Measurements from ENCODE around the gene UPF2.

UPF2 gene

DNA sequence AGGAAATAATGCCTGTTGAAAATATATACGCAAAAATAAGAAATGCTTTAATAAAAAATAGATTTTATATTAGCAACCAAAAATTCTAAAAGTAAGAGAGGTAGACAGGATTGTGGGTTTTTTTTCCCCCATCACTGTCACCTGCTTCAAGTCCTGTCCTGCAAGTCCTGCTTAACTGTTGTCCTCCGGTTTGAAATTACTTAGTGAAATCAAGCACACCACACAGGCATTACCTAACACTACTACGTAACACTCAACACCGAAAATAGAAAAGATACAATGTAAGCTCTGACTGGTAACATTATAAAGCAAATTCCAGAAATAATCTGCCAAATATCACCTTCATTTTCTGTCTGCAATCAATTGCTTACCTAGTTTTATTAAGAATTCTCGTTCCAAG, 90.9 kb downstream of the UPF2 start:
- FAIRE-seq, result no peak

DNA sequence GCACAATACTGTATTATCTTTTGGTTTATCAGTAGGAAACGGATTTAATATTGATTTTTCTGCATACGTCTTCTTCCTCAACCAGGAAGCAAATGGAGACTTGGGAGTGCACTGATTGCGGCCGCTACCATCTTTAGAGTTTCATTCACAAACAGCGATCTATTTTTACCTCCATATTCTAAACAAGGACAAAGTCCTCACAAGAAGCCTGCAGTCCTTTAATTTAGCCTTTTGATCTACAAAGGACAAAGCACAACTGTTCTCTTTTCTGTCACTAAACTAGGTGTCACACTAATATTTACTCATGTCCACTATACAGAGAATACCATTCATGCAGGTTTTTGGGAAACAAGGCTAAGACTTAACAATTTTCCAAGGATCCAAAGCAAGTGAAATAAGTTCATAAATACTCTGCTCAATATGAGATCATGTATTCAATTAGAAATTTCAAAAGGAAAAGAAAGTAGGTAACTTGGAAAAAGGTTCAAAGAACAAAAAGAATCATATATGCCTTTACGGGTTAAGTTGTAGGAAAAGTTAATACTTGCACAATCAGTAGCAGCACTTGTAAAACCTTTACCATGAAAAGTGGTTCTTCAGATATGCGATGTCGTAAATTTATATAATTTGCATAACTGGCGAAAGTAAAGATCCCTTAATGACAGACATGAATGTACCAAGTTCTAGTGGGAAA, 92.1 kb downstream of the UPF2 start:
- peak; percentile 8 for FAIRE-seq

DNA sequence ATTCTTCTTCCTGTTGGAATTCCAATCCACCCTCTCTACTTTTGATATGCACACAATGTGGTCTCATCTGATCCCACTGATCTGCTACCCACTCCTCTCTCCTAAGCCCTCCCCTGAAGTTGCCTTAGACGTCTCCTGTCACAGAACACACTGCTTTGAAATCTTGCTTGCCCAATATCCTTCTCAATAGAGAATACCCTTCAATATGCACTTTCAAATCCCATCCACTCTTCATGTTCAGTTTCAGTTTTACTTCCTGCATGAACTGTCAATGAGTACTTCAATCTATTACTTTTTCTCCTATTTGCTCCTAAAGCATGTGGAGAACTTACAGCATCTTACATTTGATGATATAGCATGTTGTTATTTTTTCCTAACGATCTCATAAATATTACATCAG, 93.5 kb downstream of the UPF2 start:
- no peak for FAIRE-seq

DNA sequence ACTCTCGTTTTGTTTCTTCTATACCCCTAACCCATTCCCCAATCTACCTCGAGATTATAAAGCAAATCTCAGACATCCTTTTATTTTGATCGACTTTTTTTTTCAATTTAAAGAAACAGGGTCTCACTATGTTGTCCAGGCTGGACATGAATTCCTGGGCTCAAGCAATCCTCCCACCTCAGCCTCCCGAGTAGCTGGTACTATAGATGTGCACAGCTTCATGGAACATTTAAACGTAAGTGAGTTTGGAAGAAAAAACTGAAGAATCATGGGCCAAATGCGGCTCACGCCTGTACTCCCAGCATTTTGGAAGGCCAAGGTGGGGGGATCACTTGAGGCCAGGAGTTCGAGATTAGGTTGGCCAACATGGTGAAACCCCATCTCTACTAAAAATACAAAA, 96.0 kb downstream of the UPF2 start:
- FAIRE-seq, result no peak

DNA sequence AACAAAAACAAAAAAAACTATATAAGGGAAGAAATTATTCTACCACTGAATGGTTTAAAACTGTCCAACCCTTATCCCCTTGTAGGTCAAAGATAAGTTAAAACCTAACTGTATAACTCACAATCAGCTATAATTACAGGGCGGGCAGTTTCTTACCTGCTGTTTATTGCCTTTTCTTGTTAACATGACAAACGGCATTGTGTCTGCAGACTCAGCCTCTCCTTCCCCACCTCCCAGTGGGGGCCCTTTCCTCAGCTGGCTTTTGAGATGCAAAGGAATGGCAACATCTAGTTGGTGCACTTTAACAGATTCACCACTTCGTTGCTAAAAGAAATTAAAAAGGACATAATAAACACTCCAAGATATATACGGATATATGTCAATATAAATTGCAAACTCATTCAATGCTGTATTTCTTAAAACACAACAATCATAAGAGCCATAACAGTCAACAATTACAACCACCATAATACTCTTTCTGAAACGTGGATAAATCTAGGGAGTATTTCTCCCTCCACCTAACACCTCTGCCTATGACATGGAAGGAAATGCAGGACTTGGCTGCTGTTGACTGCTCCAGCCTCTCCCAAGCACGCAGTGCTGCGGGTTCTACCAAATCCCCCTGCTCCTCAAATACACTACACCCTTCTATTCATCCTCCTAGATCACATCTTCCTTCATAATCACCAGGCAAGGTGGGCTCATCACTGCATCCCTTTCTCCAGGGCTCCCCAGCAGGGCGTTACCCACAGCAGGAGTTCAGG, 106.0 kb downstream of the UPF2 start:
- FAIRE-seq, result no peak

DNA sequence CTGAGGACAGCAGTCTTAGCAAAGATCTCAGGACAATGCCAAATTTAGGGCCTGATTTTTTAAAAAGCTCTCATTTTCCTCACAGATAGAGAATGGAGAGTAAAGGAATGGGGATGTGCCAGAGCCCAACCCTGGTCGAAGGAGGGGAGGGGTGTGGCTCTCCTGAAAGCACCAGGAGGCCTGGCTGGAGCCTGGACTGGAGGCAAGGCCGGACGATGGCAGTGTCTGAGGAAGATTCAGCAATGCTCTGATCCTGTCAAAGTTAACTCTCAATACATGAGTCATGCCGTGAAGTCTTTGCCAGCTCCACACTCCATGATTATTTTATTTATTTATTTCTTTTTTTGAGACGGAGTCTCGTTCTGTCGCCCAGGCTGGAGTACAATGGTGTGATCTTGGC, 108.3 kb downstream of the UPF2 start:
- no peak for FAIRE-seq

DNA sequence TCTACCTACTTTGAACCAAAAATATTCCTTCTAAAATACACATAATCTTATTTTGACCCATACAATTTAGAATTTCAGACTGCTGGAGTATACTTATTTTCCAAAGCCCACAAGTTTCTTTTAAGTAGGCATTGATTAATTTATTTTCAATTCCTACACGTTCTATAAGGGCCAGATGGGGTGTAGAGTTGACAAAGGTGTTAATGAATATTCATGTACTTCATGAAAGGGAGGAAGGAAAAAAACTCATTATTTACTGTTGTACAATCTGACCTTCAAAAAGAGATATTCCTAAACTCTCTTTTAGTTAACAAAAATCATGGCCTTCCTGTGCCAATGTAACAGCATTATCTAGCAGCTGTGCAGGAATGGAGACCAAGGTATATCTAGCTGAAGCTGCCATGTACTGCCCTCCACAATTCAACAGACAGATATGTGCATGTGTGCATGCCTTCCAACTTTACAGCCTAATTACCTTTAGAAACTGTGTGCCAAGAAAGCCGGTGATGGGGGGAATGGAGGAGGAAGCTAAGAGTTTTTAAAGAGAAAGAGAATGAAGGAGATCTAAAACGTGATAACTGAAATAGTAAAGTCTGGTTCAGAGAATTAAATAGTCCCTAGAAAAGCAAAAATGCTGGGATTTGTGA, 108.9 kb downstream of the UPF2 start:
- FAIRE-seq, result no peak

DNA sequence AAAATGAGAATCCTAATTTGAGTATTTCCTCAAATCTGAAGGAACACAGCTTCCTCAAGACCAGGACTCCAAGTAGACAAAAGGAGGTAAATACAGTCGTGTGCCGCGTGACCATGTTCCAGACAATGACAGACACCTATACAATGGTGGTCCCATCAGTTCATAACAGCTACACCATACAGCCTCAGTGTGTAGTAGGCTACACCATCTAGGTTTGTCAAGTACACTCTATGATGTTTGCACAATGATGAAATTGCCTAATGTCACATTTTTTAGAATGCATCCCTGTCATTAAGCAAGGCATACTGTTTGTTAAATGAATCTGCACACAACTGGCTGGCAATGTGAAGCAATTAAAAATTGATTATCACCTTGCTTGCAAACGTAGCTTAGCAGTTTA, 111.6 kb downstream of the UPF2 start:
- FAIRE-seq, result no peak

DNA sequence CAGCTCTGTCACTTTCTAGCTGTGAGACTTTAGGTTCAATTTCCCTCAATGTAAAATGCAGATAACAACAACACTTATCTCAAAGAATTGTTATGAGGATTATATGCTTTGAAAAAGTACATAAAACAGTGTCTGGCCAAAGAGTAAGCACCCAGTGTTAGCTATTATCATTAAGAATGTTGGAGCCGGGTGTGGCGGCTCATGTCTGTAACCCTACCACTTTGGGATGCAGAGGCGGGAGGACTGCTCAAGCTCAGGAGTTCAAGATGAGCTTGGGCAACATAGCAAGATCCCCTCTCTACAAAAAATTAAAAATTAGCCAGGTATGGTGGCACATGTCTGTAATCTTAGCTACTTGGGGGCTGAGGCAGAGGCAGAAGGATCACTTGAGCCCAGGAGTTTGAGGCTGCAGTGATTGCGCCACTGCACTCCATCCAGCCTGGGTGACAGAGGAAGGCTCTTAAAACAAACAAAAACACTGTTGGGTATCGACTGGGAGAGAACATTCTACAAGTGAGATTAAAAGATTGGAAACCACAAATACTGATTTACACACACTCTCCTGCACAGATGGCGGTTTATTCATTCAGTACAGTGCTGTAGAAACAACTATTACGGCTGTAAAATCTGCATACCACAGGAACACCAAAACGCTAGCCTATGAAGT, 112.2 kb downstream of the UPF2 start:
- no peak for FAIRE-seq

DNA sequence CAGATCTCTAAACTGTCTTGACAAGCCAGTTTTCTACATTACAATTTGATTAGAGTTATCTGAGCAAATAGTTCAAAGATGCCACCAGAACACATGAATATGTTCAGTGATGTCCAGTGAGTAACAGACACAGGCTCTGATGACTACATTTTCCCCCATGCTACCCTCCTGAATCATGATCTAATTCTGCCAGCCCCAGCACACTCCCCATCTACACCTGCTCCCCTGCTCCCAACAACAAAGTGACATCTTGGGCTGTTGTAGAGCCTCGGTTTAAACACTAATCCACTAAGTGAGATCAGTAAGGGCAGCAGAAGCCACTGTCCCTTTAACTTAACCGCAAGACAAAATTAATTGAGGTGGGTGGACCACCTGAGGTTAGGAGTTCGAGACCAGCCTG, 114.9 kb downstream of the UPF2 start:
- FAIRE-seq, result no peak

DNA sequence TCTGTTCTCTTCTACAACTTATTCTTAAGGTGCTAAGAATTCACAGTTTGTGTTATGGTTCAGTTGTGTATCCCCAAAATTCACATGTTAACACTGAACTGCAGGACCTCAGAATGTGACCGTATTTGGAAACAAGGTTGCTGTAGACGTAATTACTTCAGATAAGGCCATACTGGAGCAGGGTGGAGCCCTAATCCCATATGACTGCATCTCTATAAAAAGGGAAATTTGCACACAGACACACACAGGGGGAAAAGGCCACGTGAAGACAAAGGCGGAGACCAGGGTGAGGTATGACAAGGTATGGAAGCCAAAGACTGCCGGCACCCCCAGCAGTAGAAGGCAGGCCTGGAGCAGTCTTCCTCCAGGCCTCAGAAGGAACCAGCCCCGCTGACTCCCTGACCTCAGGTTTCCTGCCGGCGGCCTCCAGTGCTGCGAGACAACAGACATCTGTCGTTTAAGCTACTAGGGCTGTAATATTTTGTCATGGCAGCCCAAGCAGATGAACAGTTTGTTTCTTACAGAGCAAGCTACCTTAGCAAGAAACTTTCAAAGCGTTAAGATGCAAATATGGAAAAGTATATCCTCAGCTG, 120.7 kb downstream of the UPF2 start:
- no peak for FAIRE-seq

DNA sequence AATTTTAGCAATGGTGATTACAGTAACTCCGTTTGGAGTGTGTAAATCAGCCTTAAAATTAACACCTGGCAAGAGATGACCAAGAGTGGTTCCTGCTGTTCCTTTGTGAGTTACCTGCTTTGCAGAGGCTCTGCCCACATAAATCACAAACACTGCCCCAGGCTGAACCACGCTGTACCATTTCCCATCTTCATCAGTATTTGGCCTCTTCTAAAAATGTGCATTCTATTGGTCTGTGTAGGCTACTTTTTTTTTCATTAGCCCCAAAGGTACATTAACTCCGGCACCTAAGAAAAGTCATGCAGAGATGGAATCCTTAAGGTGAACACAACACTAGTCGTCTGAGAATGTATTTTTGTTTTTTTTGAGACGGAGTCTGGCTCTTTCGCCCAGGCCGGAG, 123.3 kb downstream of the UPF2 start:
- no peak for FAIRE-seq

DNA sequence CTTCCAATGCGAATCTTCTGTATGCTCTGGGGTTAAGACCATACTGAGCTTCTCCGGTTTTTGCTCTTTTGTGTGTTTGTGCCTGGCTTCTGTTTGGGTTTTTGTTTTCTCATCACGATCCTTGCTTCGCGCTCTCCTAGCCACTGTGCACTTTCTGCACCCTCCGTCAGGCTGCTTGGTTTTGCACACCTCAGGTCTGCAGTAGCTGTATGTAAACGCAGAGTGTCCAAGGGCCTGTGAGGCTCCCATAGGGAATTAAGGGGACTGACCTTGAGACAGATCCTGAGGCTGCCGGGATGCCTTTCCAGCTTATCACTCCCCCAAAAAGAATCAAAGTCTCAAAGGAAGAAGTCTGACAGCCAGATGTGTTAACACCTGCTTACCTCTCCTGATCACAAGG, 124.2 kb downstream of the UPF2 start:
- no peak for FAIRE-seq

DNA sequence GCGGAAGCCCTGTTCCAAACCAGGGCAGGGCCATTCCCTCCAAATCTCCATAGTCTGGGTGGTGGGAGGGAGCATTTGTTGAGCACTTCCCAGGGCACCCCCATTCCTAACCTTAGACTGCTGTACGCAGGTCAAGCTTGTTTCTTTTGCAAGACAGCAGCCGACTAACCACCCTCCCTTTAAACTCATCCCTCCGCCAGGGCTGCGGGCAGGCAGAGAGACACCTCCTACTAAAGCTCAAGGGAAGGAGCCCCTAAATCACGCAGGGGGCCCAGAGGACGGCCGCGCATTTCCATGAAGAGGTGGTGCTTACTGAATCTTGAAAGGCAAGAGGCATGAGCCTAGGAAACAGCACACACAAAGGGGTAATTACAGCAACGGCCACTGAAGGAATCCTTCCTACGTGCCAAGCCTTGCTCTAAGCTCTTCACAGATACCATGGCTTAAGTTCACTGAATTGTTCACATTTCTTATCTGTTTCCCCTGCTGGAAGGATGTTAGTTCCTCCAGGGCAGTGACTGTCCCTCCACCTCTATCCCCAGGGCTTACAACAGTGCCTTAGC, 129.4 kb downstream of the UPF2 start:
- FAIRE-seq, result no peak

DNA sequence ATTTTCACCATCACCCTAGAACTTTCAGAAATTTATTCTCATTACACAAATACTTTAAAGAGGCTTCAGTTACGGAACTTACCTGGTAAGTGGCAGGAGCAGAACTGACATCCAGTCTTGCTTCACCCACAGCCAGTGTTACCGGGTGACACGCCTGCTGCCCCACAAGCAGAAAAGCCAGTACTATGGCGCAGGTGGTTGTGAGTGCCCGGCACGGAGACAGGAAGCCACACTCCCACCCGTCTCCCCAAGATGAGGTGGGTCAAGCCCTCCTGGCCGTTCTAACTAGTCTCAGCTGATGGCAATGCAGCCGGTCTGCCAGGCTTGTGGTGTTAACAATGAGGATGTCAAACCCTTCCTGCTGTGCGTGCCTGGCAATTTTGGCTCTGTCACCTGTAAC, 132.5 kb downstream of the UPF2 start:
- FAIRE-seq, result no peak

DNA sequence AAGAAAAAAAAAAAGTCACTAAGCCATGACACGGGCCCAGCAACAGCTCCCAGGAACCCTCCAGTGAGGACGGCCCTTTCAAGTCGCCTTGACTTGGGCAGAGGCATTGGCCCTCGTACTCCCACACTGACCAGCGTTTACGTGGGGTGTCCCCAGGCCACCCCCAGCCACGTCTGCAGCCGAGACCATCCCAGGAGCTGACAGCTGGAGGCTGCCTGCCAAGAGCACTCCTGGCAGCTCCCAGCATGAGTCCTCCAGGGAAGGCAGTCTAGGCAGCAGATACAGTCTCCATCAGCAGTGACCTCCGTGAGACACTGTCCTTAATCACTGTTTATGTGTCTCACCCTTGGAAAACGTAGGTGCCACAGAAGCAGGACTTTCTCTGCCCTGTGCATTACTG, 133.0 kb downstream of the UPF2 start:
- FAIRE-seq, result no peak

DNA sequence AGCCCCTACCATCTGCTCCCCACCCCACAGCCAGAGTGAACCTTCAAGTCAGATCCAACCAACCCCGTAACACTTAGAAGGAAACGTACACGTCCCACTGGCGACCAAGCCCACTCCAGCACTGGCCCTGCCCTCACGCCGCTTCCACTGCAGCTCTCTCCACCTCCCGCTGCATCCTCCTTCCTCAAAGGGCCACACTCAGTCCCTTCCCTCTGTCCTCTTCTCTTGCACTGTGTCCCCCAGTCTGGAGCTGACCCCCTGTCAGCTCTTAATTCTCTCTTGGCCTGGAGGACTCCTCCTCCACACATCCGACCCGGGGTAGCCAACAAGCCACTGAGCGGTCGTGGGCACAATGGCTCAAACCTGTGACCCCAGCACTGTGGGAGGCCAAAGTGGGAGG, 133.6 kb downstream of the UPF2 start:
- no peak for FAIRE-seq

DNA sequence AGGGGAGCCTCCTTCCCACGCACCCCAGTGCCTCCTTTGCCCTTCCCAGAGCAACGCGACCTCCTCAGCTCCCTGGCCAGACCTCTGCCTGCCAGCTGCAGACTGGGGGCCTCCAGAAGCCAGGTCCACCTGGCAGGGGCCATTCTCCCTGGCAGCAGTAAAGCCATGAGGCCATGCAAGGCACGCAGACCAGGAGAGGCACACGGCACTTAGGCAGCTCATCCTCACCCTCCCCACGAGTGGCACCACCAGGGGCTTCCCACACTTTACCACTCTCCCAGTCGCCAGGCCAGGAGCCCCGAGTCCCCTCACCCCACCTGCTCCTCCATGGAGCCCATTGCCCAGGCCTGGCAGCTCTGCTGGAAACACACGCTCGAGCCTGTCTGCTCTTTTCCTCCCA, 134.1 kb downstream of the UPF2 start:
- no peak for FAIRE-seq

DNA sequence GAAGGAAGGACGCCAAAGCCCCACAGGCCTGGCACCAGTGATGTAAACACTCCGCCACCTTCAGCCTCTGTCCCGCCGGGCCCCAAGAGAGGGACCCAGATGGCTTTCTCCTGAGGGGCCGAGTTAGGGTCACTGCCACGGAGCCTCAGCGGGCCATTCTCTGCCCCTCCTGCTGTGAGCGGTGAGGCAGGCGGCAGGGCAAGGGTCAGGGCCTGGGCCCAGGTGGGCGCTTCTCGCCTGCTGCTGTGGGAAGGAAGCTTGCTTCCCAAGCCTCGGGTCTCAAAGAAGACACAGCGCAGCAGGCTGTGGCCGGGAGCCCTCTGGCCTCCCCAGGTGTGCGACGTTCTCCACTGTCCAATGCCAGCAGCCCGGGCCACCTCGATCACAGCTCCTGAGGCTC, 134.7 kb downstream of the UPF2 start:
- no peak for FAIRE-seq

DNA sequence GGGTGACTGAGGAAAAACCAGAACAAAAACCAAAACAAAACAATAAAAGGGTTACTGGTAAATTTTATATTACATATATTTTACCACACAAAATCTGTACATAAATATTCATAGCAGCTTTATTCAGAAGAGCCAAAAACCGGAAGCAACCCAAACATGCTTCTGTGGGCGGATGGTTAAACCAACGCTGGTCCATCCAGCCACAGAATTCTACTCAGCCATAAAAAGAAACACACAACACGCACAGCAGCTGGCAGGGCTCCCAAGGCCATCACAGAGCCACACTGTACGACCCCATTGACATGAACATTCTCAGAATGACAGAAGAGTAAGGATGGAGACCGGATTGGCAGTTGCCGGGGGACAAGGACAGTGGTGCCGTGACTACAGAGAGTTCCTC, 135.9 kb downstream of the UPF2 start:
- no peak for FAIRE-seq

DNA sequence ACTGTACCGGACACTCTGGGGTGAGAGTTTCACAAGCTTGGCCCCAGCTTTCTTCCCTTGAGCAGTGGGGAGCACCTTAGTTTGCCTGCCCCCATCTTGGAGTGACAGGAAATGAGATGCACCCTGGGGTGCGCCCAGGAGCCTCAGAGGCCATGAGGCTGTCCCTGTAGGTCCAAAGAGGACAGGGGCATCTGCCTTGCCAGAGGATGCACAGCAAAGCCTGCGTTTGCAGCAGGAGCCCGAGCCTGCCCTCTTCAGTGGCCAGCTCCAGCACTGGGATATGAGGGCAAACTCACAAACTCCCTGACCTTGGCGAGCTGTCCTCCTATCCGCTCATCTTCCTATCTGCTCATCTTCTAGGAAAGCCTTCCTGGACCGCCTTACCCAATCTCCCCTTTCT, 140.0 kb downstream of the UPF2 start:
- FAIRE-seq, result no peak

DNA sequence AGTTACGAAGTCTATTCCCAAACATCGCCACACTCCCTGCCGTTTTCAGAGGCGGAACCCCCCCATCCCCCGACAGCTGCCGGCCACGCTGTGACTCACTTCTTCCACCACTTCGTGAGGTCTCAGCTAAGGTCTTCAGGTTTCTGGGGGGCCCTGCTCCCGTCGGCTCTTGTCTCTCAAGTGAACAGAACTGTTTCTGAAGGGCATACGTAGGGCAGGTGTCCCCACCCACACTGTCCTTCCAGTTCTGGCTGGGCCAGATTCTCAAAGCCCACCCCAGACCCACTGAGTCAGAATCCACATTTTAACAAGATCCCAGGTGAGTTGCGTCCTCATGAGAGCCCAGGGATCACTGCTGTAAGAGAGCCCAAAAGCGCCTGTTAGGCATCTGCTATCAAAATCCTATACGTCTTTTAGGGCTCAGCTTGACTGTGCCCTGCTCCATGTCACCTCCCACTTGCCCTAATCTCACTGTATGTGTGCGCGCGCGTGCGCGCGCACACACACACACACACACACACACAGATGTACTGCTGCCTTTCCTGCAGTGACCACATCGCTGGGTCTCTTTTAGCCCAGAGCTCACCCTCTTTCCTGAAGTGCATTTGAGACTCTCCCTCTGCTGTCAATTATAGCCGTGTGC, 140.7 kb downstream of the UPF2 start:
- no peak for FAIRE-seq

DNA sequence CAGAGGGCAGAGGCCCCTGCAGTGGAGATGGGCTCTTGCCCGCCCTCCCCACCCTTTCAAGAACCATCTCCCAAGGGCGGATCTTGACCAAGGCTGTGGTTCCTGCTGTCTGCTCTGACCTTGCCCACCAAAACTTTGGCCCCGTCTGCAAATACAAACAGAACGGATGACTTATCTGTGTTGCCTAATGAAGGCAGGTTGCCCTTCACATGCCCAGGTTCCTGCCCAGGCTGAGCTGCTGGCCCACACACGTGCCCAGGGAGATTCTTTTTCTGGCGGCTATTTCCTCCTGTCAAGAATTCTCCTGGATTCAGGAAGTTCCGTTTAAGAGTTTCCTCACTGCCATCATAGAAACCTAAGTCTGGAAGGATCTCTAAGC, 141.2 kb downstream of the UPF2 start:
- FAIRE-seq, result no peak

All from G401.6 (cell line).